Middle frontal gyrus (tissue), 1 donor: Measurements from ENCODE around the gene CHRDL1.
"Not testable (repeated sequence)": the region's sequence is repeated elsewhere in the genome, so short reads cannot be mapped to it uniquely, and the experiment has no call there.

Experiments
- DNase-seq: peaks from one replicate; pipeline ENCODE4 v3.0.0-alpha.2; 2015; ENCODE audit warnings: low spot score; ENCODE audit errors: extremely low spot score

CHRDL1 gene

DNA sequence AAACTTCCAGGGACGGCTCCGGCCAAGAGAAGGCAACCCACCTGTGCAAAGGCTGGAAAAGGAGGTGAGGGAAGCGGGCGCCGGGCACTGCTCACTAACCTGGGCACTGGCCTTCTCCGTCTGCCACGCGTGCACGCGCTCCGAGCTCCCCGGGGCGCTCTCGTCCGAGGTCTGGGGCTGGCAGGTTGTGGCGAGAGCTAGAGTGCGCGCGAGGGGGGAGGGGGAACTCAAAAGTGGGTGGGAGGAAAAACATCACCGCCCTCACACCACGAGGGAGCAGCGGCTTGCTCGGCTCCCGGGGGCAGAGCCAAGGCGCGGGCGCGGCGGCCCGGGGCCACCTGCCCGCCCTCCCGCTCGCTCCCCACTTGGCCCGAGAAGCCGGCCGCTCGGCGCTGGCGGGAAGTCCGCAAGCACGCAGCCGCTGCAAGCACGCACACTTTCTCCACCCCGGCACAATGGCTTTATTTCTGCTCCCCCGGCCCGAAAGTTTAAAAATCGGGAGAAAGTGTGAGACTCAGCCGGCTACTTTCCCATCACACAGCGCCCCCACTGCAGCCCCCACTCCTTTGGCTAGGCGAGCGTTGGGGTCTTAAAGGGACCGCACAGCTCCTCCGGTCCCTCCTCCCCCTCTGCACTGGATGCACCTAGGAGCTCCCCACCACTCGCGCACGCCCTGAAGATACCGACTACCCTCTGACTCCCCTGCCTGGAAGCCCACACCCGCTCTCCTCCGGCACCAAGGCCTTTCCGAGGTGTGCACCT is at the start of gene CHRDL1:
CHRDL1 (minus strand) TSS at position 173 of the 762 bp plus-strand sequence. CDS start 3,636 bp downstream, outside the sequence.
- no peak for DNase-seq

GRCh38 chrX:110836982-110837381 is 41.4 kb upstream of the CHRDL1 start:
- no peak for DNase-seq

DNA sequence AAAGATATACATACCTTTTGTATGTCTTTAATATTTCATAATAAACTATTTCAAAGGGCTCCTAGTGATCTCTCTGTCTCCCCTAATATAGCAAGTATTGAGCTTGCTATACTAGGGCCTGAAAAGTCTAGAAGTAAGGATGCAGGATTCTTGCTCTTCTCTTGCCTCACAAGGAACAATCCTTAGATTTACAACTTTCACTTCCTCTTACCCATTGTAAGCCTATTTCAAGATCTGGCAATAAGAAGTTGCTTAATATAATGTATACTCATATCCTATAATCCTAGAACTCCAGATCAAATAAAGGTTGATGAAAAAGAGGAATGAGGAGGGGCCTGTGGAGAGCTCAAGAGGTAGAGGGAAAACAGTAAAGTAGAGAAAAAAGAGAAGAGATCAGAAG is 40.8 kb upstream of the CHRDL1 start:
- no peak for DNase-seq

DNA sequence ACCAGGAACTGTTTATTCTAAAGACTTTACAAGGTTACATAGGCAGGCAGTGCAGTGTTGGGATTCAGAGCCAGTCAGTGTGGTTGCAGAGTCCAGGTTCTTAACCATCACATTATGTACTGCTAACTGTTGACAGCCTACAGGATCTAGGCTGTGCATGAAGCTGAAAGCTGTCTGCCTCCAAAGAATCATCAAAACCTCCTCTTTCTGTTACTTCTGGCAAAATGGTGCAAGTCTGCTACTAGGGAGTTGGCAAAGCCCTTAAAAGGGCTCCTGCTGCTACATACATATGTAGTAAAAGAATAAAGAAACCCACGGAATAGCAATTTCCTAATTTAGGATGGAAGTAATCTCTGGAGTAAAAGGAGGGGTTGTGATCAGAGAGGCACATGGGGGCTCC is 40.4 kb upstream of the CHRDL1 start:
- DNase-seq, result no peak

DNA sequence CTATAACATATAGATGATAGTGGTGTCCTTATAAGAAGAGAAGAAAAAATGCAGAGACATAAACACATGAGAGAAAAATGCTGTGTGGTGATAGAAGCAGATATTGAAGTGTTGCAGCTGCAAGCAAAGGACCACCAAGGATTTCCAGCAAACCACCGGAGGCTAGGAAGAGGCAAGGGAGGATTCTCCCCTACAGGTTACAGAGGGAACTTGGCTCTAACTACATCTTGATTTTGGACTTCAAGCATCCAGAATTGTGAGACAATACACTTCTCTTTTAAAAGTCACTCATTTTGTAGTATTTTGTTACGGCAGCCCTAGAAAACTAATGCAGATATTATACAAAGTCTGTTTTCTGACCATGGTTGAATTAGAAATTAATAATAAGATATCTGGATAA is 30.4 kb upstream of the CHRDL1 start:
- no peak for DNase-seq

DNA sequence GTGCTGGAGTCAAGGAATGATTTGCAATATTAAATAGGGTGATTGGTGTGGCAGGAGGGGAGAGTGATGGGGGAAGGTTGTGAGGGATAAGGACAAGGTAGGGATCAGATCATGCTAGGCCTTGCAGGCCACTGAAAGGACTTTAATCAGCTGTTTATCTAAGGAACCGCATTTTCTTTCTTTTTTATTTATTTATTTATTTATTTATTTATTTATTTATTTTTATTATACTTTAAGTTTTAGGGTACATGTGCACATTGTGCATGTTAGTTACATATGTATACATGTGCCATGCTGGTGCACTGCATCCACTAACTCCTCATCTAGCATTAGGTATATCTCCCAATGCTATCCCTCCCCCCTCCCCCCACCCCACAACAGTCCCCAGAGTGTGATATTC is 20.9 kb upstream of the CHRDL1 start:
- not testable (repeated sequence) for DNase-seq

DNA sequence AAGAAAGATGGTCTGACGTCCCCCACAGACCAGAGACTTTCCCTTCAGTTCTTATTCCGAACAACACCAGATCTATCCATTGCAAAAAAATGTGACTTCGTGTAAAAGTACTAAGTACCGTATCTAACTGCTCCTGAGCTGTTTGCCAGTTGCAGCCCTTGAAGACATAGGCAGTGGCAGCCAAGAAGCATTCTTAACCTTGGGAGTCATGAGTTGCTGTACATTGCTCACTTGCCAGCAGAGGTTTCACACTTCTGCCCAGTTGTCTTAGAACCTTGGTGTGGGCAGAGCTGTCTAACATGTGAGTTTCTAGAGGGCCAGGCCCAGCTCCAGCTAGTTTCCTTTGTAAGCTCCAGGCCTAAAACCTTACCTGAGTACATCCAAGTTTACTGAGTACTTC is 10.5 kb upstream of the CHRDL1 start:
- DNase-seq, result no peak

DNA sequence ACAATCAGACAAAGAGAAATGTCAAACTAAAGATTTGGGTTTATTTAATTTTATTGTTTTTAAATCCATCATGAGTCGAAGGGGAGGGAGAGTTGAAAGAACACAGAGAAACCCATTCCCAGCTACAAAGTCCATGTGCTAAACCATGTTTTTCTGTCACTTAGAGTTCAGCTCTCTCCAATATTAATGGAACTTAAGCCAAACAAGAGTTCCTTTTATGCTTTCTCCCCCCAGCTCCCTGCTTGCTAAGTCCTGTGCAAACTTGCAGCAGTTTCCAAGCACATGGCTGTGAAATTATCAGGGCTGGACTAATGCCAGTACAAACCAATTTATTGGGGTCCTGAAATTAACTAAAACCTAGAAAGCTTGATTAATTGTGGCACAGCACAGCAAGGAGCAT is 9.7 kb upstream of the CHRDL1 start:
- no peak for DNase-seq

DNA sequence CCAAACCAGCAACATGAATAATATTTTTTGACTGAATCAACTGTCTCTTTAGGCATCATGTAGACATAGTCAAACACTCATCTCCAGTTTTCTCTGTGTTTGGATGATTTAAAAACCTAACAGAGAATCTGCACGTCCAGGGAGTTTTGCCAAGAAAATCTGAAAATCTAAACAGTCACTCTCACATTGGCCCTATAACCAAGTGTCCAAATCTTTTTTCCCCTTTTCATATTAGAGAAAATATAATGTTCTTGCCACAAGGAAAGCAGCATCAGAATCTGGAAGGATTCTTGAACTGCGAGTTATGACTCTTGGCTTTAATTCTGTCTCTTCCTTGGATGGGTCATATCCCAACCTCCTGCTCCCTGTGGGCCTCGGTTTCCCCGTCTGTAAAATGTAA is 8.8 kb upstream of the CHRDL1 start:
- DNase-seq, result no peak

GRCh38 chrX:110803506-110803905 is 7.9 kb upstream of the CHRDL1 start:
- DNase-seq, result no peak

- DNase-seq, result no peak
Measured at GRCh38 chrX:110796407-110796697, 735 bp upstream of the CHRDL1 start.

DNA sequence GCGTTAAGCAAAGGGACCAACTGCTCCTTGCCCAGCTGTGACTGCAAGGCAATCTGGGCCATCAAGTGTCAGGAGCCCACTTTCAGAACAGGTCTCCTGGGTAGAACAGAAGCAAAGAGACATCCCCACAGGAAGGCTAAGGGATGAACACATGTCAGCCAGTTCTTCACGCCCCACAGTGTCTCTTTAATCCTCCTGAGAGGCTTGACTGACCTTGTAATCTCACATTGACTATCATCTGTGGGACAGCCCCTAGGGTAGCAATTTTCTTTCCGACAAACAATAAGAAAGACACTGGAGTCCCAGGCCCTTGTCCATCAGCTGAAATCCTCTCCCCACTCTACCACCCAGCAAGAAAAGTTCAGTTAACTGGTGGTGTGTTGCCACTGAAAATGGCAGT is 1.0 kb downstream of the CHRDL1 start:
- DNase-seq, result no peak

- DNase-seq, result no peak
Measured at GRCh38 chrX:110791071-110791470, 4.5 kb downstream of the CHRDL1 start.

DNA sequence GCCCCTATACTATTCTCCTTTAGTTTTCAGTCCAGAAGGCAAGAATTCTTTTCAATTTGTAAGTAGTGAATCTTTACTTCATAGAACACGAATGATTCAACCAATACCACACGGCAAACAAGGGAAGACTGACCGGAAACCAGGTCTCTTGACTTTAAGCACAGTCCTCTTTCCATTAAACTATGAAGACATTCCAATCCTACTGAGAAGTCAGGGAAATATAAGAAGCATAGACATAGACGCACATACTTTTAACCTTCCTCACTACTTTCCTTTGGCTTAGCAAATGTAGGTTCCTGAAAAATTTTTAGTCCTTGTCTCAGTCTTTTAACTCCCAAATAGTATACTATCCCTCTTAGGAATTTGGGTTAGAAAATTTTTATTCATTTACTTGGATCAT is 9.1 kb downstream of the CHRDL1 start:
- no peak for DNase-seq

GRCh38 chrX:110759785-110760184 is 35.8 kb downstream of the CHRDL1 start:
- DNase-seq, result no peak

GRCh38 chrX:110758781-110759422 is 36.7 kb downstream of the CHRDL1 start:
- no peak for DNase-seq

GRCh38 chrX:110755611-110756010 is 40.0 kb downstream of the CHRDL1 start:
- DNase-seq, result no peak

DNA sequence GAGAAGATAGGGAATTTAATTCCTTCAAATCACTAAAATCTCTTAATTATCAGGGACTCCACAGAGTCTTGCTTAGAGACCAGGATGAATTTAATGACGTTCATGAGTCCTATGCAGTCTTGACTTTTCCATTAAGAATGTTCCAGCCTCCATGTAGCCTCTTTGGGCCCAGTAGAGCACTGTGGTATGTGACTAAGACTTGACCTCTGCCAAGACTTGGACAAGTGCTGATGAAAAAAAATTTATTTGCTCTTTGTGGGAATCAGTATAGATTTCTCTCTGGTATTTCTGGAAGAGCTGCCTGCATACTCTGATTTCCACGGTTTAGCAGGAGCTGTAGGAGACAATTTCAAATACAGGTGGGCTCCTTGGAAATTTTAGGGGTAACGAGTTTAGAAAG is 40.6 kb downstream of the CHRDL1 start:
- DNase-seq, result no peak

DNA sequence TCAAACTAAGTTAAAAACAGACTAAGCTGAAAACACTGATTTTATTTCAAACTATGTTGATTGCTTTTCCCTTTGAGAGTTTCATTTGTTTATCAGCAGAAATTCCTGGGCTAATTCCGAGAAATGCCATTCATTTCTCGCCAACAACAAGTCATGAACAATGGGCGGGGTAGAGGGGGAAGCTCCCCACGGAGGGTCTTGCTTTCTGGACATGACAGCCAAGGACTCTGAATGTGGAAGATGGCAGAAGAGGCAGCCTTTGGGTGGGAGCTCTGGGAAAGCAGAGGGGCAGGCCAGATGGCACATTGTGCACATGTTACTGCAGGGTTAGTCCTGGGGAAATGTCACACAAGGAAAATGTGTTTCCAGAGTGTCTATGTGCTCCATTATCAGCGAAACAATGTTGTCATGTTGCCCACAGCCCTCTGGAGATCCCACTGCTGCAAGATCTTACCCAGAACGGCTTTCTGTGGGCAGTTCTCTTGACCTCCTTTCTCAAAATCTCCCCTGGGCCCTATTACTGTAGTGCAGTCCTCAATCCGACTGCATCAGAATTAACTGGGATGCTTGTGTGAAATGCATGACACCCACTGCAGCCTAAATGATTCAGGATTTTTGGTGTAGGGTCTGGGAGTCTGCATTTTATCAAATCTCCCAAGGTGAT is 45.0 kb downstream of the CHRDL1 start:
- DNase-seq, result no peak

GRCh38 chrX:110748256-110748806 is 47.3 kb downstream of the CHRDL1 start:
- no peak for DNase-seq

DNA sequence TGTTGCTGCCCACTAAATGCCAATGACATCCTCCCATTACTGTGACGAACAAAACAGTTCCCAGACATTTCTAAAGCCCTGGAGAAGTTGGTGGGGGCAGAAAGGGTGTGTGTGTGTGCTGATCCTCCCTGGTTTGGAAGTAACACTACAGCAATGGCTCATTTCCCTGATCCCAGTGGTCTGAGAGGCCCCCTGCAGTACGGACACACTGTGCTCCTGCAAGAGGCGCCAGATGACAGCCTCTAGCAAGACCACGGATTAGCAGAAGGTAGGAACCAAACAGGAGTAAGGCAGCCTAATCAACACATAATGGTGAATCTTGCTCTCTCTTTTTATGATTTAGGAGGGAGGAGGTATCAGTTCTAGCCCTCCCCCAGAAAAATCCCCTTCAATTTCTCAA is 49.6 kb downstream of the CHRDL1 start:
- DNase-seq, result no peak

- DNase-seq, result no peak
Measured at GRCh38 chrX:110745288-110745687, 50.3 kb downstream of the CHRDL1 start.
